Embryonic facial prominence (tissue), 1 donor: Measurements from ENCODE around the gene CYP1A2.
"Not testable (repeated sequence)": the region's sequence is repeated elsewhere in the genome, so short reads cannot be mapped to it uniquely, and the experiment has no call there.

ENCODE experiments used
- DNase-seq: peaks from one replicate; pipeline ENCODE4 v3.0.0-alpha.2; 2016; ENCODE audit errors: extremely low spot score

CYP1A2 gene

GRCh38 chr15:74776821-74777768 lies 28.4 kb downstream of the CYP1A2 start:
- no peak for DNase-seq

DNA sequence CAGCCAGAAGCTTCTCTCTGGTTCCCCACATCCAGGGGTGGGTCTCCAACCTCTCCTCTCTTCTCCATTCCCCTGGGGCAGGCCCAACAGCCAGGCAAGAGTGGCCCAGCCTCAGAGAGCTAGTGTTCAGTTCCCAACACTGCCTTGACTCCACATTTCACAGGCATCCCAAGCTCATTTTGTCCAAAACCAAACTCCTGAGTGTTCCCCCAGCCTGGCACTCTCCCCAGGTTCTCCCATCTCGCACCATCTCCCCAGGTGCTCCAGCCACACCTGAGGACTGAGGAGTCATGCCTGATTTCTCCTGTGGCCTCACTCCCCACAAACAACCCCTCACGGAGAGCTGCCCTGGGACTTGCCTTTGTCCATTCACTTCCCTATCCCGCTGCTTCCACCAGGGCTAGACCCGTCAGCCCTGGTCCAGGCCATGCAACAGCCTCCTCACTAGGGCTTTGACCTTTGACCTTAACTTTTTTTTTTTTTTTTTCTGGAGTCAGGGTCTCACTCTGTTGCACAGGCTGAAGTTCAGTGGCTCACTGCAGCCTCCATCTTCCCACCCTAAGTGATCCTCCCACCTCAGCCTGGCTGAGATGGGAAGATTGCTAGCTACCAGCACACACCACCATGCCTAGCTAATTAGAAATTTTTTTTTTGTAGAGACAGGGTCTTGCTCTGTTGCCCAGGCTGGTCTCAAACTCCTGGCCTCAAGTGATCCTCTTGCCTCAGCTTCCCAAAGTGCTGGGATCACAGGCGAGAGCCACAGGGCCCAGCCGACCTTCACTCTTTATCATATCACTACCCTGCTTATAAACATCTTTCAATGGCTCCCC lies 29.3 kb downstream of the CYP1A2 start:
- DNase-seq: no peak

DNA sequence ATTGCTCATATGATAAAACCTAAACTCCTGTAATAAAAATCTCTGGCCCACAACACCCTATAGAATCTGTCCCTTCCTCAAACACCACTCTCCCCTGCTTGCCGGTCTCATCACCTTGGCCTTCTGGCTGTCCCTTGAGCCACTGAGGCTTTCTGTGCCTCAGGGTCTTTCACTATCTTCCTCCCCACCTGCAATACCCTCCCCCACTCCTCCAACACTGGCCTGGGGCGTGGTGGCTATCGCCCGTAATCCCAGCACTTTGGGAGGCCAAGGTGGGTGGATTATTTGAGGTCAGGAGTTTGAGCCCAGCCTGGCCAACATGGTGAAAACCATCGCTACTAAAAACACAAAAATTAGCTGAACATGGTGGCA lies 29.9 kb downstream of the CYP1A2 start:
- DNase-seq: no peak

GRCh38 chr15:74779162-74779648 lies 30.6 kb downstream of the CYP1A2 start:
- DNase-seq: no peak

DNA sequence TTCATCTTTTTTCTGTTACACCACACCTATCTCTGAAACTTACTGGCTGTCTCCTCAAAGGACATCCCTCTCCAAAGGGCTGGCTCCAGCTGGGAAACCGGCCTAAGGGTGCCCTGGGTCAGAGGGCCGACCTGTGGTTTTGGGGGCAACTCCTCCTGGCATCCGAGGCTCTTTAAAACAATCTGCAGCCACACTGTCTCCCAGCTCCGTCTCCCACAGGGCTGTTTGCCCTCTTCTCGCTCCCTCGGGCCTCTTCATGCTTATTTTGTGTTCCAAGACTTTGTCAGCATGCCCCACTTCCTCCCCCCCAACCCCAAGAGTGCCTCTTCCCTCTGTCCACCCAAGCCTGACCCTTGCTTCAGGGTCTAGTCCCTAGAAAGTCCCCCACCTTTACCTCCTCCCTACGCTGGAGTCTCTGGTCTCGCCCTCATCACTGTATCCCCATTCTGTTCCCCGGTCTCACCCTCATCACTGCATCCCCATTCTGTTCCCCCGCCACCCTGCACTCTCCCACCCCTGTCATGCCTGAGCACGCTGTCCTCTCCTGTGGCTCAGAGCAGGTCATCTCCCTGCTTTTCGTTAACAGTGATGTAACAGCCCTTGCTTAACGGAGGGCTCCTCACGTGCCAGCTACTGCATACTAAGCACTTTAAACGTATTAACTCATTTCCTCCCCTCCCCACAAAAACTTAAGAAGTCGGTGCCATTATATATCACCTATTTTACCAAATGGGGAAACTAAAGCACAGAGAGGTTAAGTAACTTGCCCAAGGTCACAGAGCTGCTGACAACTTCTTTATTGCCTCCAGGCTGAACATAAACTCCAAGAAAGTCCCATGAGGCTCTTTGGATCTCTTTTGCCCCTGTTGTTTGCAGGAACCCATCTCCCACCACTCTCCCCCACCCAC lies 32.1 kb downstream of the CYP1A2 start:
- no peak for DNase-seq

GRCh38 chr15:74781431-74782258 lies 33.0 kb downstream of the CYP1A2 start, which contains the start of gene CSK:
CSK (plus strand) TSS chr15:74782080; CDS start chr15:74798298, 16,218 bp downstream.
- no peak for DNase-seq

DNA sequence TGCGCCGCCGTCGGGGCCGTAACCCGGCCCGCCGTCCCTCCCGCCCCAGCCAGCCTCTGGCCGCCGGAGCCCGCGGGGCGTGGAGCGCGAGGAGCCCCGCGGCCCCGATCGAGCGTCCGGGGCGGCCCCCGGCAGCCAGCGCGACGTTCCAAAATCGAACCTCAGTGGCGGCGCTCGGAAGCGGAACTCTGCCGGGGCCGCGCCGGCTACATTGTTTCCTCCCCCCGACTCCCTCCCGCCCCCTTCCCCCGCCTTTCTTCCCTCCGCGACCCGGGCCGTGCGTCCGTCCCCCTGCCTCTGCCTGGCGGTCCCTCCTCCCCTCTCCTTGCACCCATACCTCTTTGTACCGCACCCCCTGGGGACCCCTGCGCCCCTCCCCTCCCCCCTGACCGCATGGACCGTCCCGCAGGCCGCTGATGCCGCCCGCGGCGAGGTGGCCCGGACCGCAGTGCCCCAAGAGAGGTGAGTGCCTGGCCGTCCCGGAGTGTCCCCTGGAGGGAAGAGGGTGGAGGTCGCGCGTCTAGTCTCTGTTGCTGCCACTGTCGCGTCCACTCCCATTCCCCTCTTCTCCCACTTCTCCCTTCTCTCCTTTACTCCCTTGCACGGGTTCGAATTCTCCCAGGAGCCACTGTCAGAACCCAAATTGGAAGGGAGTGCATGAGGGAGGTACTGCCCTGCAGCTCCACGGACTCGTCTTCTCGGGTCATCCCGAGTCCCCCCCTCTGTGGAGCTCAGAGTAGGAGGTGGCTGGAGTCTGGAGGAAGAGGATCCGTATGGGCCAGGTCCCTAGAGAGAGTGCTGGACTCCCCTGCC lies 33.8 kb downstream of the CYP1A2 start:
- no peak for DNase-seq

GRCh38 chr15:74783072-74783807 lies 34.6 kb downstream of the CYP1A2 start:
- no peak for DNase-seq

DNA sequence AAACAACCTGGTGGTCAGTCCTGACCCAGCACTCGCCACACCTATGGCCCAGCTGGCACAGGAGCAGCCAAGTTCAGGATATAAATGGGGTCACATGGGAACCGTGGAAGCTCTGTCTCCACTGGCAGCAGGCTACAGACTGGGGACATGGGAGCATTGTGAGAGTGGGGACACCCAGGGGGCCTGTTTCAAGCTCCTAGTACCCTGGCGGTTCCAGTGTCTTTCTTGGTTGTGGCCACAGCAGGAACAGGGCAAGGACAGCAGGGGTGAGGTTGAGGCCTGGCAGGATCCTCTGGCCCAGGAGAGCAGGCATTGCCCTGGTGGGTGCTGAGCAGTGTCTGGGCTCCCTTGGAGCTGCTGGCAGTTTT lies 35.1 kb downstream of the CYP1A2 start:
- DNase-seq: no peak

DNA sequence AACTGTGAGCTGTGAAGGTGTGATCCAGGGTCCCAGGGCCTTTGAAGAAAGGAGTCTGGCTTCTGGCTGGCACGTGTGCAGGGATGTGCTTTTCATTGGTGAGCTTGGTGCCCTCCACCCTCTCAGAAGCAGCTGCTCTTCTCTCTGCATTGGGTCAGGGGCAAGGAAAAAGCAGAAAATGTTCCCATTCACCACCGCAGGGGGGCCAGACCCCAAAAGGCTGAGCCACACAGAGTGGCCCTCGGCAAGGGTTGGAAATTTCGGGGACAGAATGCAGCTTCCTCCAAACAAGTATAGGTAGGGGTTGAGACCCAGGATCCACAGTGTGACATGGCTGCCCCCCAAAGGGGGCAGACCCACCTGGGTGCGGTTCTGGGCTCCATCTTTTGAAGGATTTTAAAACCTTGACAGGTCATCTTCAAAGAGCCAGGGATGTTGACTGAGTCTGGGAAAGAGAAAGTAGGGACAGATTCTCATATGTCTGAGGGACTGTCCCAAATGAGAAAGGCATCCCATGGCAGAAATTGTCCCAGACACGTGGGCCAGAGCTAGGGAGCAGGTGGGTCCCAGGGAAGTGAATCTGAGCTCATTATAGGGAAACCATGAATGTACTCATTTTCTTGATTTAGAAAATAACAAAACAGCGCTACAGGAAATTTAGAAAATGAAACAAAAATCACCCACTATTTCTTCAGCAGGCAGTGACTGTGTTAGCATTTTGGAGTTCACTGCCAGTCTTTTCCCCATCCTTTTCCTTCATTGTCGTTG lies 36.0 kb downstream of the CYP1A2 start:
- DNase-seq: no peak

DNA sequence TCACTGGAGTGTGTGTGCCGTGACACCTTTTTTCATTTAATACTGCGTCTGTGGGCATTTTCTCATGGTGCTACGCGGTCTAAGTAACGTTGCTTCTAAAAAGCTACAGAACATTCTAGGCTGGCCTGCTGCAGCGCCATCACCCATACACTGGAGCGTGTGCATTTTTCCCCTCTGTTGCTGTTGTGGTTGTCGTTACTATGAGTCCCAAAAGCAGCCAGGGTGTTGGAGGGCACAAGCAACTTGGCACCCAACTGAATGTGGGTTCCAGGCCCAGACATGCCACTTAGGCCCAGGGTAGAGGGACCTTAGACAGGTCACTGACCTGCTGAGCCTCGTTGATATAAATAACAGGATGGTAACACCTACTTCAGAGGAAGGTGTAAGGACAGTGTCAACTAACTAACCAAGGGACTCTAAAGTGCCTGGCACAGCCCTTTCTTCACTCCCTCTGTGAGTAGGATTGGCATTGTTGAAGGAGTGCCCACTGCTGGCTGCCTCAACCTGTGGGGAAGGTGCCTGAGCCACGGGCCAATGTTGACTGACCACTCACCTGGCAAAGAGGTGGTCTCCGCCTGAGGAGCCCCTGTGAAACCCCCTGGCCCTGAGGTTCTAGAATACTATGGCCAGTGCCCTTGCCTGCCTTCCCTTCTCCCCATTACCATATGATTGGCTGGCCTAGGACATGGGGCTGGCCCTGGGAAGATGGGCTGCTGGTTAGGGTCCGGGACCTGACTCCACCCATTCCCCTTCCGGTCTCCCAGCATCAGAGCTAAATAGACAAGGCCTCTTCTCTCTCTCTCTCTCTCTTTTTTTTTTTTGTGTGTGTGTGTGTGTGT lies 36.8 kb downstream of the CYP1A2 start:
- no peak for DNase-seq

- not testable (repeated sequence) for DNase-seq
Measured at GRCh38 chr15:74786081-74786480, 37.4 kb downstream of the CYP1A2 start.

DNA sequence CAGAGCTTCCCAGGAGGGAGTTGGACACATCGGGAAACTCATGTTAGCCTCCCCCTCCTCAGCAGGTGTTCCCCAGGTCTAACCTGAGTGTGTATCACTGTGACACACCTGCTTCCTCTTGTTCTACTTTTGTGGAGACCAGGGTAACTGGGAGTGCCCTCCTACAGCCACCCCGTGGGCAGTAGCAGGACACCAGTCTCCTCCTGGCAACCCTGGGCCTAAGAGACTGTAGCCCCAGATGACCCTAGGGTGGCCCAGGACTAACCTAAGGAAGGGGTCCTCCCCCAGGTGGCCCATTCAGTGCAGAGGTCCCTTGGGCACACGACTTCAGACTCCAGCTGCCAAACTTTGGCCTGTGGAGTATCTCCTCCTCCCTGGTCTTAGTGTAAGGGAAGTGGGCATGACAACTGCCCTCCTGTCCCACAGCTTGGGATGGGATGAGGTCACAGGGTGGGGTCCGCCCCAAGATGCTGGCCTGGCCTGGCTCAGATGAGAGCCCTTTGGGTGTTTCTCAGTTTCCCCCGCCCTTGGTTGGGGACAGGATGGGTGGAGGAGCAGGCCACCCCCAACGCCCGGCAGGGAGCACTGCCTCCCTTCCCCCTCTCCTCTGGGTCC lies 38.0 kb downstream of the CYP1A2 start:
- DNase-seq: no peak

DNA sequence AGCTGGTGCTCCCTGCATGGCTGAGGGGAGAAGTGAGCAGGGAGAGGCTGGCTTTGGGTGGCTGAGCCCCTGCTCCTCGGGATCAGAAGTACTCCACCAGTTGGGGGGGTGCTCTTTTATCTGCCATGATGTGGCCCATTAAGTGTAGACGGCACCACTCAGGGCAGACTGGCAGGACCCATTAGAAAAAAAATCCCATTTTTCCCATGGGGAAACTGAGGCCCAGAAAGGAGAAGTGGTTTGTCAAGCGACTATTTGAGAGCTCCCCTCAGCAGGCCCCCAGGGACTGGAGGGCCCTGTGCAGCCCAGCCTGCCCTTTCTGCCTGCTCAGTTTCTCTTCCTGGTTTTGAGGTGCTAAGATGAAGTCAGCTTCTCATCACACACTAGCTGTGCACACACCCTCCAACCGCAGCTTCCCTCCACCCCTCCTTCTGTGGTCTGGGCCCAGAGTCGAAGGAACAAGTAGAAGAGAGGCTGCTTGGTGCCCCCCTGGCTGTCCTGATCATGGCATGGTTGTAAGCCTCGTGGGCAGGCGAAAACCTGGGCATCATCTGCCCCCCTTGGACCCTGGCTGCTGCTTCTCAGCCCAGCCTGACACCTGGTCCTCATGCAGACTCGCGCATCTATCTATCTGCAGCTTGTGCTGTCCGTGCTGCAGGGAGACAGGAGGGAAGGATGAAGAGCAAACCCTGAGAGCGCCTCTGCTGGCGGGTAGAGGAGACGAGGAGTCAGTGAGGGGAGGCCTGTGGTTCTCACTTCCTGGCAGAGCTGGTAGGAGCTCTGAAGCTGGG lies 38.8 kb downstream of the CYP1A2 start:
- no peak for DNase-seq

DNA sequence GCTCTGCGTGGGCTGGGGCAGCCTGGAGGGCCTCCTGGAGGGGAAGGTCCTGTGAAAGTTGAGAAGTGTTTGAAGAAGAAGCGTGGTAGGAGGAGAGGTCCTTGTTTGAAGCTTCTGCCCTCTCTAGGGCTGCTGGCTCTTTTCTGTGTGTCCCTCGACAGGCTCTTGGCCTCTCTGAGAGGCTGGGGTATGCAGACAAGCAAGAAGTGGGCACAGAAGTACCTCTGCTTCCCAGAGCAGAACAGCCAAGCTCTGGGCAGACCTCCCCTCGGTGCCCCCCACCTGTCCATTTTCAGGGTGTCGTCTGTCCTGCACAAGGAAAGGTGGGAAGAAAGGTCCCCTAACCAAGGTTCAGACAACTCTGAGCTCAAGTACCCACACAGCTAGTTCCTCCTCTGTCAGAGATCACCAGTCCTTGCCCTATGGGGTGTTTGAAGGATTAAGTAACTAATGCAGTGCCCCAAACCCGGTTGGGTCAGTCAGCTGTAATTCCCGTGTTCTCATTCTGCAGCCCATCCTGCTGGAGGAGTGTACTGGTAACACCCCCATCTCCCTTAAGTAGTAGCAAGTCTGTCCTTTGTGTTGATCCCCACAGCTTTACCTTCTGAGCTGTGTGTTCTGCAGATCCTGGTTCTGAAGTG lies 39.5 kb downstream of the CYP1A2 start:
- no peak for DNase-seq
